Transverse colon (tissue), 4 donors: ENCODE results near the gene FAM114A1.

Experiments
- POLR2AphosphoS5 ChIP-seq, 3 donors: sonication (generic); formaldehyde crosslinking; IDR thresholded peaks; one replicate each; pipeline ENCODE4 v1.6.1; 2016; ENCODE audit warnings: antibody characterized with exemption in 3 of 3
- TF ChIP-seq, protein P1 (sequence below), 5 experiments: fragments of 200-600 bp in 3 of 5; fragments of 450-650 bp in 2 of 5; sonication (generic) in 3 of 5; IDR thresholded peaks; 1 replicate in 2 of 5; 2 replicates in 3 of 5; pipeline ENCODE4 v1.5.1; 2016 to 2017; ENCODE audit warnings: antibody characterized with exemption in 5 of 5, inconsistent platforms in 3 of 5, mild to moderate bottlenecking in 2 of 5, moderate library complexity in 1 of 5

DNA sequence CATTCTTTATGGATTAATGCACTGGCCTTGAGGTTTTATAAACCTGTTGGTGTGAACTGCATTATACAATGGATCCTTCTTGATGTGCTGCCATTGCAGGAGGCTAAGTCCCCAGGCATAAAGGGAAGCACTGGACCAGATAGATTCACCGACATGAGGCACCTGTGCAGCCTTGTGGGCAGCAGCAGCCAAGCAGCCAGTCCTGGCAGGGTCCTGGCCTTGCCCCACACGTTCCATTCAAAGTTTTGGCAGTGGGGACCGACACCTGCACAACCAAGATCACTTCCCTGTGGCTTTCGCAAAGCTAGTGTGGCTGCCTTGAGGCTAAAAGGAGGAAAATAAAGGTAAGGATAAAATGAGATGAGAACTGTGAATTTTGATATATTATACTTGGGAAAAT, 111.5 kb downstream of the FAM114A1 start:
- TF ChIP-seq, protein P1, sequence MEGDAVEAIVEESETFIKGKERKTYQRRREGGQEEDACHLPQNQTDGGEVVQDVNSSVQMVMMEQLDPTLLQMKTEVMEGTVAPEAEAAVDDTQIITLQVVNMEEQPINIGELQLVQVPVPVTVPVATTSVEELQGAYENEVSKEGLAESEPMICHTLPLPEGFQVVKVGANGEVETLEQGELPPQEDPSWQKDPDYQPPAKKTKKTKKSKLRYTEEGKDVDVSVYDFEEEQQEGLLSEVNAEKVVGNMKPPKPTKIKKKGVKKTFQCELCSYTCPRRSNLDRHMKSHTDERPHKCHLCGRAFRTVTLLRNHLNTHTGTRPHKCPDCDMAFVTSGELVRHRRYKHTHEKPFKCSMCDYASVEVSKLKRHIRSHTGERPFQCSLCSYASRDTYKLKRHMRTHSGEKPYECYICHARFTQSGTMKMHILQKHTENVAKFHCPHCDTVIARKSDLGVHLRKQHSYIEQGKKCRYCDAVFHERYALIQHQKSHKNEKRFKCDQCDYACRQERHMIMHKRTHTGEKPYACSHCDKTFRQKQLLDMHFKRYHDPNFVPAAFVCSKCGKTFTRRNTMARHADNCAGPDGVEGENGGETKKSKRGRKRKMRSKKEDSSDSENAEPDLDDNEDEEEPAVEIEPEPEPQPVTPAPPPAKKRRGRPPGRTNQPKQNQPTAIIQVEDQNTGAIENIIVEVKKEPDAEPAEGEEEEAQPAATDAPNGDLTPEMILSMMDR (IDR thresholded peaks at IDR 0.05) = no peak
- TF ChIP-seq POLR2AphosphoS5 (IDR thresholded peaks at IDR 0.05) = no peak
